H9 (cell line): ENCODE measurements around the gene RAD18. TPM values are rescaled to one million over a fixed set of nuclear protein-coding genes. Genes with fewer than 3 reads are reported as not detected.

Experiments used
- DNase-seq: peaks from one replicate; pipeline ENCODE4 v3.0.0-alpha.2; 2017
- H2AFZ ChIP-seq: one replicate; pipeline ENCODE4 v1.6.1; 2013; ENCODE audit warnings: mild to moderate bottlenecking, low read length, control low read depth, moderate library complexity
- H2AK5ac ChIP-seq: 2 replicates; pipeline ENCODE4 v1.6.1; 2013; ENCODE audit warnings: low read length, control low read depth, mixed read lengths; ENCODE audit not compliant: insufficient read length
- H2BK120ac ChIP-seq: one replicate; pipeline ENCODE4 v1.6.1; 2013; ENCODE audit warnings: low read depth, mild to moderate bottlenecking, low read length, control low read depth, inconsistent platforms; ENCODE audit not compliant: poor library complexity, severe bottlenecking
- H2BK12ac ChIP-seq: 2 replicates; pipeline ENCODE4 v1.6.1; 2013; ENCODE audit warnings: low read length, control low read depth, mixed read lengths, low read depth; ENCODE audit not compliant: insufficient read length
- H2BK15ac ChIP-seq: 2 replicates; pipeline ENCODE4 v1.6.1; 2013; ENCODE audit warnings: low read depth, low read length, control low read depth
- H2BK20ac ChIP-seq: one replicate; pipeline ENCODE4 v1.6.1; 2013; ENCODE audit warnings: low read depth, mild to moderate bottlenecking, low read length, control low read depth, inconsistent platforms; ENCODE audit not compliant: poor library complexity, severe bottlenecking
- H2BK5ac ChIP-seq: 2 replicates; pipeline ENCODE4 v1.6.1; 2013; ENCODE audit warnings: low read length, control low read depth, mixed read lengths; ENCODE audit not compliant: insufficient read length
- H3K14ac ChIP-seq: 2 replicates; pipeline ENCODE4 v1.6.1; 2013; ENCODE audit warnings: low read length, control low read depth; ENCODE audit not compliant: insufficient read depth
- H3K18ac ChIP-seq: 2 replicates; pipeline ENCODE4 v1.6.1; 2013; ENCODE audit warnings: low read depth, mild to moderate bottlenecking, mixed read lengths, low read length, control low read depth; ENCODE audit not compliant: insufficient read length
- H3K23ac ChIP-seq: 2 replicates; pipeline ENCODE4 v1.6.1; 2013; ENCODE audit warnings: low read length, control low read depth, mixed read lengths, low read depth; ENCODE audit not compliant: insufficient read length
- H3K23me2 ChIP-seq: 2 replicates; pipeline ENCODE4 v1.6.1; 2013; ENCODE audit warnings: low read depth, mild to moderate bottlenecking, mixed read lengths, low read length, control low read depth; ENCODE audit not compliant: insufficient read length, poor library complexity, severe bottlenecking
- H3K27ac ChIP-seq: 2 replicates; pipeline ENCODE4 v1.5.1; 2013; ENCODE audit warnings: low read length, control low read depth, mixed read lengths, low read depth; ENCODE audit not compliant: insufficient read length
- H3K27me3 ChIP-seq: 2 replicates; pipeline ENCODE4 v1.6.1; 2013; ENCODE audit warnings: low read length, control low read depth, inconsistent platforms; ENCODE audit not compliant: insufficient read depth
- H3K4ac ChIP-seq: 2 replicates; pipeline ENCODE4 v1.6.1; 2013; ENCODE audit warnings: low read depth, mild to moderate bottlenecking, control low read depth, inconsistent platforms, low read length, moderate library complexity
- H3K4me1 ChIP-seq: 2 replicates; pipeline ENCODE4 v1.6.1; 2013; ENCODE audit warnings: low read length, control low read depth, inconsistent platforms; ENCODE audit not compliant: insufficient read depth
- H3K4me2 ChIP-seq: 2 replicates; pipeline ENCODE4 v1.6.1; 2013; ENCODE audit warnings: low read length, control low read depth, mixed read lengths; ENCODE audit not compliant: insufficient read length, insufficient read depth
- H3K56ac ChIP-seq: 2 replicates; pipeline ENCODE4 v1.6.1; 2013; ENCODE audit warnings: low read depth, mild to moderate bottlenecking, mixed read lengths, low read length, control low read depth; ENCODE audit not compliant: insufficient read length
- H3K79me1 ChIP-seq: 2 replicates; pipeline ENCODE4 v1.6.1; 2013; ENCODE audit warnings: low read depth, mild to moderate bottlenecking, moderate library complexity, low read length, control low read depth, inconsistent platforms; ENCODE audit not compliant: insufficient read depth, poor library complexity, severe bottlenecking
- H3K79me2 ChIP-seq: 2 replicates; pipeline ENCODE4 v1.6.1; 2013; ENCODE audit warnings: low read length, control low read depth, inconsistent platforms; ENCODE audit not compliant: insufficient read depth
- H3K9ac ChIP-seq: 2 replicates; pipeline ENCODE4 v1.6.1; 2013; ENCODE audit warnings: low read length, control low read depth, mixed read lengths; ENCODE audit not compliant: insufficient read length; ENCODE audit errors: extremely low read depth
- H3K9me3 ChIP-seq: one replicate; pipeline ENCODE4 v1.6.1; 2013; ENCODE audit warnings: low read depth, low read length, inconsistent platforms; ENCODE audit not compliant: control insufficient read depth
- H3T11ph ChIP-seq: one replicate; pipeline ENCODE4 v1.6.1; 2013; ENCODE audit warnings: mild to moderate bottlenecking, low read length, control low read depth, inconsistent platforms
- H4K20me1 ChIP-seq: one replicate; pipeline ENCODE4 v1.6.1; 2013; ENCODE audit not compliant: control insufficient read depth, insufficient read length, insufficient read depth
- H4K5ac ChIP-seq: 2 replicates; pipeline ENCODE4 v1.6.1; 2013; ENCODE audit warnings: low read depth, mild to moderate bottlenecking, mixed read lengths, low read length, control low read depth; ENCODE audit not compliant: insufficient read length
- H4K8ac ChIP-seq: replicated peaks from 2 replicates; pipeline ENCODE4 v1.6.1; 2013; ENCODE audit warnings: low read length, control low read depth, mixed read lengths, low read depth; ENCODE audit not compliant: insufficient read length
- H4K91ac ChIP-seq: 2 replicates; pipeline ENCODE4 v1.6.1; 2013; ENCODE audit warnings: low read depth, mild to moderate bottlenecking, moderate library complexity, mixed read lengths, low read length, control low read depth; ENCODE audit not compliant: insufficient read length
- H3K27ac Mint-ChIP-seq, 3 experiments: 2 replicates in 2 of 3; 3 replicates in 1 of 3; pipeline ENCODE4 v1.8.0; 2020 to 2021; ENCODE audit warnings: mixed read lengths in 3 of 3, mild to moderate bottlenecking in 1 of 3, moderate library complexity in 1 of 3
- H3K27me3 Mint-ChIP-seq: 2 replicates; pipeline ENCODE4 v1.8.0; 2021; ENCODE audit warnings: low read depth, mild to moderate bottlenecking, moderate library complexity, mixed read lengths
- H3K36me3 Mint-ChIP-seq, 3 experiments: 2 replicates in 2 of 3; 3 replicates in 1 of 3; pipeline ENCODE4 v1.8.0; 2020 to 2021; ENCODE audit warnings: low read depth in 3 of 3, mixed read lengths in 3 of 3; ENCODE audit not compliant: insufficient read depth in 1 of 3
- H3K4me1 Mint-ChIP-seq, 2 experiments: 2 replicates each; pipeline ENCODE4 v1.8.0; 2020; ENCODE audit warnings: mixed read lengths in 2 of 2
- H3K4me3 Mint-ChIP-seq, 2 experiments: 2 replicates in 1 of 2; 3 replicates in 1 of 2; pipeline ENCODE4 v1.8.0; 2020 to 2021; ENCODE audit warnings: mild to moderate bottlenecking in 2 of 2, mixed read lengths in 2 of 2, moderate library complexity in 1 of 2
- H3K9me3 Mint-ChIP-seq, 2 experiments: 2 replicates in 1 of 2; 3 replicates in 1 of 2; pipeline ENCODE4 v1.8.0; 2020; ENCODE audit warnings: mild to moderate bottlenecking in 2 of 2, mixed read lengths in 2 of 2, moderate library complexity in 1 of 2
- CTCF ChIP-seq: fragments of 200-600 bp; sonication (generic); conservative IDR thresholded peaks from 3 replicates; pipeline ENCODE4 v1.8.0; 2021; ENCODE audit warnings: antibody characterized with exemption, mild to moderate bottlenecking
- WGBS: extraction: QIAGEN DNeasy Blood & Tissue Kit; methylation state at CpG from one replicate; pipeline ENCODE4 v1.1.7; 2013; ENCODE audit warnings: missing lambda C conversion rate, low lambda C conversion rate, mixed read lengths; ENCODE audit not compliant: insufficient read length; ENCODE audit errors: extremely low coverage; 5-methylcytosine and 5-hydroxymethylcytosine counted together
- total RNA-seq: library from RNA; stranded (reverse); gene quantifications from 2 replicates; pipeline ENCODE4 v1.2.1, GENCODE V29; 2021

The RAD18 gene
- total RNA-seq, 1 experiment from 2014 or later, result 27.8 TPM

DNA sequence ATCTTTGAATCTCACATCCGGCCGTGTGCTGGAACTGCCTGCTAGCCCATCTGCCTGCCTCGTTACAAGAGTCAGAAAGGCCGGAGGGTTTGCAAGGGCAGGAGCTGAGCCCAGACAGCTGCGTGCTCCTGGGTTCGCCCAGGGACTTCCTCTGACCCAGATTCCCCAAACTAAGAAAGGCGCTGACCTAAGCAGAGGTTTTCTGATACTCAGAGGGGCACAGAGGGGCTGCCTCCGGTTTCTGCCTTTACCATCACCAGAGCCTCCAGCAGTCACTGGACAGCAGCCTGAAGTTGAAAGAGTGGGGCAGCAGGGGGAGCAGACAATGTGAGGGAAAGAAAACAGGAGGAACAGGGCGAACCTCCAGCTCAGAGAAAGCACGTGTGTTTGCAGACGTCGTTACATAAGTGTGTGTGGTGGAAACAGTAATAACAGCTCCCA lies 33.4 kb upstream of the RAD18 start:
- Histone ChIP-seq H4K8ac (no peak overlapping the region), H3K4me2 (no peak overlapping the region), H3K27me3 (no peaks in the 10 kb centered on the region), H2BK12ac (no peak overlapping the region), H3K79me1 (no peaks in the 10 kb centered on the region), H3K79me2 (no peaks in the 10 kb centered on the region), H2BK15ac (no peak overlapping the region), H3K4me1 (no peaks in the 10 kb centered on the region), H2BK5ac (no peak overlapping the region), H3K23me2 (no peaks in the 10 kb centered on the region), H2AK5ac (no peak overlapping the region), H3K14ac (no peak overlapping the region), H4K5ac (no peak overlapping the region), H4K91ac (no peak overlapping the region), H2BK20ac (no peak overlapping the region), H3K4ac (no peak overlapping the region), H2AFZ (no peak overlapping the region), H3K27ac (no peak overlapping the region), H3K56ac (no peak overlapping the region), H3K18ac (no peak overlapping the region), H3T11ph (no peak overlapping the region), H3K23ac (no peak overlapping the region), H3K9ac (no peak overlapping the region), H4K20me1 (no peaks in the 10 kb centered on the region), H2BK120ac (no peak overlapping the region), H3K9me3 (no peaks in the 10 kb centered on the region)
- no peaks in the 10 kb centered on the region for H3K9me3 Mint-ChIP-seq
- no peak overlapping the region for H3K4me3 Mint-ChIP-seq
- DNase-seq, result peak; percentile 59
- no peaks in the 10 kb centered on the region; a peak in 1 of 7 replicates for H3K36me3 Mint-ChIP-seq
- no peaks in the 10 kb centered on the region for H3K27me3 Mint-ChIP-seq
- peak overlapping the region in 2 of 3 experiments; percentile 24 to 47; a peak in 3 of 7 replicates for H3K27ac Mint-ChIP-seq
- peak; percentile 54 for TF ChIP-seq CTCF
- H3K4me1 Mint-ChIP-seq, result peaks cover 18 to 20% of the 10 kb centered on the region in 2 experiments
- WGBS, result no CpG with 5 or more reads among the region's 12 CpGs
